ENCODE results near the gene CALCOCO1.
"Not testable (repeated sequence)": the region's sequence is repeated elsewhere in the genome, so short reads cannot be mapped to it uniquely, and the experiment has no call there.

Gene CALCOCO1

DNA sequence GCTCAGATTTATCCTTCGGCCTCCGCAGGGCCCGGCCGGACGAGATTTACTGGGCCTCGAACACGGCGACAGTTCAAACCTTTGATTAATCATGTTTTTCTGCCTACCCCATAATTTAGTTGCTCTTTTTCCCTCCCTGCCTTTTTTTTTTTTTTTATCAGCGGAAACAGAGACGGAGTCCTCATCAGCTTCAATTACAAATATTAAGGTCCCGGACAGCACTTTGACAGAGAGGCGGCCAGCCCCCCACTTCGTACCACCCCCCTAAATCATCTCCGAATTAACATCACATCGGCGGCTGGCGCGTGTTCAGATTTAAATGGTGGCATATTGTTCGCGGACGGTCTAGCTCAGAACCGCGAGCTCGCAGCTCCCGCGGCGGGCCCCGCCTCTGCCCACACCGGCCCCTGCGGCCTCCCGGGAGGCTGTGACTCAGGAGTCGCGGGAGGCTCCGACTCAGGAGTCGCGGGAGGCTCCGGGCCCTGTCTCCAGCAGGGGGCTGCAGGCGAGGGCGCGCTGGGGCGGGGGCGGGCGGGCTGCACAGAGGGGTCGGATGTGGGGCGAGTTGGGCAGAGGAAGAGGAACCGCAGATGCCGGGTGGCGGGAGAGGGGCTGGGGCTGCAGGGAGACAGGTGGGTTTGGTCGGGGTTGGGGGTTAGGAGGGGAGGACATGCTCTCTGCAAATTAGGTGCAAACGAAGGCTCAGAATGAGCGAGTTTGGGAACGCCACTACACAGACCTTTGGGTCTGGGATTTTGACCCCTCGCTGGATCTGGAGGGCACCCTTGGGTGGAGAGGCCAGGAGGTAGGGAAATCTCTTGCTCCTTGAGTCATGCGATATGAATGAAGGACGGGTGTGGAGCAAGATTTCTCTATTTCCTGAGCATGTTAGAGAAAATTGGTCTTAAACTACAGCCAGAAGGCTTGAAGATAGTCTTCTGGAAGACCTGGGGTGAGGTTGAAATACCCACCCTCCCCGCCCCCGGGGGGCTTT is 31.8 kb downstream of the CALCOCO1 start:
- peak; percentile 65 for DNase-seq

DNA sequence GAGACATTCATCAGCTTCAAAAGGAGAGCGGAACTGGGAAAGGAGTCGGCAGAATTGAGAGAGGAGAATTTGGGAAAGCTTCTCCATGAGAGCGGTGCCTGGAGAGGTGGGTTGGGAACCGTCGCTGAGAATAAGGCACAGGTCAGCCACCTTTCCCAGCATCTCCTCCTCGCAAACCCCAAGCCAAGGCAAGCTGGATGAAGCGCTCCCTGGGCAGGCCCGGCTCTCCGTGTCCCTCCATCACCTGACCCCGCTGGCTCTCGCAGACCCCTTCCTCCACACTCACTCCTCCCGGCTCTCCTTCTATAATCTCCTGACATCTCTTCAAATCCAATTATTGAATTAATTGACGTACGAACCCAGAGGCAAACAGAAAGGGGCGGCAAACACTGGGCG is 32.5 kb downstream of the CALCOCO1 start:
- DNase-seq: no peak

DNA sequence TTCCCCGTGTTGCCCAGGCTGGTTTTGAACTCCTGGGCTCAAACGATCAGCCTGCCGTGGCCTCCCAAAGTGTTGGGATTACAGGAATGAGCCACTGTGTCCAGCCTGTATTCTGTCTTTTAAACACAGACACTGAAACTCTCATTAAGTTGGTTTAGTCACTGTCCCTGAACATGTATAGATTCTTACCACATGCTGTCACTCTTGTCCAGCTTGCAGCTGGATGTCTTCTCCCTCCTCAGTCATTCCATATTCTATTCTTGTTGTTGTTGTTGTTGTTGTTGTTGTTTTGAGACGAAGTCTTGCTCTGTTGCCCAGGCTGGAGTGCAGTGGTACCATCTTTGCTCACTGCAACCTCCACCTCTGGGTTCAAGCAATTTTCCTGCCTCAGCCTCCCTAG is 39.1 kb downstream of the CALCOCO1 start:
- DNase-seq: no peak

DNA sequence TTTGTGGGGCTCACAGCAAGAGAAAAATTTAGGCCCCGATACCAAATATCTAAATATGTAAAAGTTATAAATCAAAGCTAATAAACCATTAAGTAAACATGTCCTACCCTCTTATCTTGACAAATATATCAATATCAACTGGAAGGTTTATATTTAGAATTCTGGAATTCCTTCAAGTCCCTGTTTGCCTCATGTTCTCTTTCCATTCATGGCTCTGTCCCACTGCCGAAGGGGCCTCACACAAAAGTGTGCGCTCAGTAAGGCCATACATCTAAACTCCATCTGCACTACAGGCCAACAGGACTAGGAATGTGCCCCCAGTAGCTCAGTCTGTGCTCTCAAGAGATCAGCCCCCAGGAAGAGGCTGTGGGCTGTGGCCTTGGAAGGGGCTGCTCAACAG is 40.8 kb downstream of the CALCOCO1 start:
- DNase-seq: no peak

DNA sequence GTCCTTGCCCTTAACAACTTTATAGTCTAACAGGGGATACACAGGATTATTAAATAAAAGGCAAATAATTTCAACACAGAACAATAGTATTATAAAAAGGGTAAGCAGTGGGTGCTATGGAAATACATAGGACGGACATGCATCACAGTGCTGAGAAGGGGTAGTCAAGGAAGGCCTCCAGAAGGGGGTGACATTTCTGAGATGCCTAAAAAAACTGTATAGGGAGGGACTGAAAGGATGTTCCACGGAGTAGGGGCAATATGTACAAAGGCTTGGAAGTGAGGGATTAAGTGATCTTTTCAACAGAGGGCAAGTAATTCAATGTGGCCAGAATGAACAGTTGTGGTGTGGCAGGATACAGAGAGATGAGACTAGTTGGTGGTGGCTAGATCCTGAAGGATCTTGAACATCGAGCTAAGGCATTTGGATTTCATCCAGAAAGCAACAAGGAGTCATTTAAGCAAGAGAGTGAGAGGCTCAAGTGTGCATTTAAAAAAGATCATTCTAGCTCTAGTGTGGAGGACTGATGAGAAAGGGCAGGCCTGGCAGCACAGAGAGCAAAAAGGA is 42.5 kb downstream of the CALCOCO1 start:
- DNase-seq: no peak

DNA sequence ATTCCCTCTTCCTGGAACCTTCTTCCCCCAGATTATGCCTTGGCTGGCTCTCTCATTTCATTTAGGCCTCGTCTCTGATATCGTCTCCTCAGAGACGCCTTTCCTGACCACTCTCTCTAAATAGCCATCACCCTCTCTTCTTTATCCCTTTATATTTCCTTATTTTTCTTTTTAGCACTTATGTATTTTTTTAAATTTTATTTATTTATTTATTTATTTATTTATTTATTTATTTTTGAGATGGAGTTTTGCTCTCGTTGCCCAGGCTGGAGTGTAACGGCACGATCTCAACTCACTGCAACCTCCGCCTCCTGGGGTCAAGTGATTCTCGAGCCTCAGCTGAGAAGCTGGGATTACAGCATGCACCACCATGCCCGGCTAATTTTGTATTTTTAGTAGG is 43.3 kb downstream of the CALCOCO1 start:
- no peak for DNase-seq

DNA sequence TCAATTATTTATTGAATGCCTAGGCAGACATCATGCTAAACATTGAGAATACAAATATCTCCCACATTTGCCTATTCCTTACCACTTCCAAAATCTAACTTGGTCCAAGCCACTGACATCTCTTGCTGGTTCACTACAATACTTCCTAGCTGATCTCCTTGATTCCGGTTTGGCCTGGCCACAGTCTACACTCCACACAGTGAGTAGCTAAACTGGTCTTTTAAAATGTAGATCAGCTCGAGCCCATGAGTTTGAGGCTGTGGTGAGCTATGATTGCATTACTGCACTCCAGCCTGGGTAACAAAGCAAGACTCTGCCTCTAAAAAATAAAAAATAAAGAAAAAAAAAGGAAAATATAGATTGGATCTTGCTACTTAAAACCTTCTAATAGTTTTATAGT is 43.8 kb downstream of the CALCOCO1 start:
- DNase-seq: no peak

DNA sequence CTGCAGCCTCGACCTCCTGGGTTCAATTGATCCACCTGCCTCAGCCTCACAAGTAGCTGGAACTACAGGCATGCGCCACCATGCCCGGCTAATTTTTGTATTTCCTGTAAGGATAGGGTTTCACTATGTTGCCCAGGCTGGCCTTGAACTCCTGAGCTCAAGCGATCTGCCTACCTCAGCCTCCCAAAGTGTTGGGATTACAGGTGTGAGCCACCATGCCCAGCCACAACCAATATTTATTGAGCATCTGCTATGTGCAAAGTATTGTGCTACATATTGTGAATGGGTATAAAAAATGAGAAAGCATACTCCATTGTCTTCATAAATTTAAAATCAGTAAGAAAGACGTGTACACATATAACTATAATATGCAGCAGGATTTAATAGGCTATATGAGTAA is 47.2 kb downstream of the CALCOCO1 start:
- DNase-seq: not testable (repeated sequence)

DNA sequence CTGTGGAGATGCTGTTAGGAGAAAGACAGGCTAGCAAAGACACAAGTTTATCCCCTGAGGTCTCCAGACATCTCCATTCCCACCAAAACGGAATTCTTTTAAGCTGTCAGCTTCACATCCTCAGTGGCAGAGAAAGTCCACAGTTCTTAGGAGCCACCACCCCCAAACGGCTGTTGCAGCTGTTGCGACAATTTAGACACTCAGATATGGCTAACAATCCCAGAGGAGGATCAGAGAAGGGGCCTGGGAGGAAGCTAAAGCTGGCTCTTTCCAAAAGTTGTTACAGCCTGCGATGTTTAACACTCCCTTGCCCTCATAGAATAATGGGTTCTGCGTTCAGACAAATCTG is 49.5 kb downstream of the CALCOCO1 start:
- no peak for DNase-seq

DNA sequence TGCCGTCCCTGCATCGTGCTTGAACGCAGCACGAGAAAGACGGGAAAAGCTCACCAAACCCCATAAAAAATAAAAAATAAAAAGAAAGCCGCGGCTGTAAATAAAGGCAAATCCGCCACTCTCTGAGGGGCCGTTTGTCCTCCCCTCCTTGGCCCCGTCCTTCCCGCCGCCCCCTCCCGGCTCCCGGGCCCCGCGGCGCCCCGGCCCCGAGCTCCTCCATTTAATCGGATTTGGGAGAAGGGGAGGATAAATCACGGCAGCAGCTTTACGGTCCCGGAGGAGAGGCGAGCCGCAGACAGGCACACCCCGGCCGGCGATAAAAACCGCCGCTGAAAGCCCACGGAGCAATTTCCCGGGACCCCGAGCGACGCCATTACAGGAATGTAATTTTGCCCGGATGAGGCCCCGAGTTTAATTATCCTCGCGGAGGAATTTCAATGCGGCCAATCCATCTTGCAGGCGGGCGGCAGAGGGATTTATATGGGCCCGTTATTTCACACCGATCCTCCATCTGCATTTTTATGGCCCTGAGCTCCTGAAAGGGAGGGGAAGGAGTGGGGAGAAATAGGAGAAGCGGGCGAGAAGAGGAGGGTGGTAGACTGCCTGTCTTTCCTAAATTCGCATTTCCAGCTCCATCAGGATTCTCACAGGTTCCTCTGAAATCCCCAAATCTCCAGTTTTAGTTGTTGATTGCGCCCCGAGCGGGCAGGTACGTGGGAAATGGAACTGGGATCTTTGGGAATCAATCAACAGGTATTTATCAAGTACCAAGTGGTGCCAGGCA is 50.0 kb downstream of the CALCOCO1 start:
- peak; percentile 10 for DNase-seq

DNA sequence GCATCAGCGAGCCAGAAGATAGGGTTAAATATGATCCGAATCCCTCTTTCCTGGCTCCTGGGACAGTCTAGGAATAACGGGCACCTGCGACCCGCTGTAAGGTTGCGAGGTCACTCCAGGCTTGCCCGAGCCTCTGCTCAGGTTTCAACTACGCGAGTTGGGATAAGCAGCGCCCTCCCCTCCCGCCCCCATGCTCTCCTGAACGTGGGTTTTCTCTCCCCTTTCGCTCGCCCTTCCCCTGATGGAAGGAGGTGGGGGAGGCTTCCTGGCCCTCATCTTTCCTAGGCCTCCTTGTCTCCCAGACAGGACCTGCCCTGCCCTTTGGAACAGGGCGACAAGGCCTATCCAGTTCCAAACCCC is 50.6 kb downstream of the CALCOCO1 start:
- no peak for DNase-seq

DNA sequence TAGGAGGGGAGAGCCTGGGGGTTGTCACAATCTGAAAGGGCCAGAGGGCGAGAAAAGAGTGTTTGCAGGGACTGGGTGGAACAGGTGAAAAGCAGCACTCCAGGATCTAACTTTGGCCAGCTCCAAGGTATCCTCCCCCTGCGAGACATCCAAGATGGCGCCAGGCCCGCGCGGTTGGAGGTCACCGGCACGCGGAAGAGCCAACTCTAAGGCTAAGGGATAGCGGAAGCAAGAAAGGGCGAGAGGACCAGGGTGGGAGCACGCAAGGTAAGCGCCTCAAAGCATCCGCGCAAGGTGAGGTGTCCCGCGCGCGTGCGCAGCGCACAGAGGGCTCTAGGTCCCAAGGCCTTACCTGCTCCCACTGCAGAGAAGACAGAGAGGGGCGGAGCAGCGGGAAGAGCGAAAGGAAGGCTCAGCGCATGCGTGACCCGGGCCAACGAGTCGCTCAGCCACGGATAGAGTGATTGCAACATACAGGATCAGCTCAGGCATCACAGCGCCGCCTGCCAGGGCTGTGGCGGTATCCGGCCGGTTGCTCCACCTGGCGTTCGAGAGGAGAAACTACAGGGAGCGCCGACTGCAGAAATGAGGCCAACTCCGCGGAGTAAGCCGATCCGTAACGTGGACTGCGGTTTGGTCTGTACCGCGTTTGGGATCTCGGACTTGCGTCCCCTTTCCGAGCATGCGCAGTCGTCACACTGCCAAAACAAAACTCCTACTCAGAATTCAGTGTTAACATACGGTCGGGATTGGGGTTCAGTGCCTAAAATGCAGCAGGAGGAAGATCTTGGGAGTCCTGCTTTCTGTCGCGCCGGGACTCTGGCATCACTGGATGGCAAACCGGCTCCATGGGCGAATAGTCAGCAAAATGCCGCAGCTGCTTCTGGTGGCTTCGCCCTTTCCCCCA is 51.3 kb downstream of the CALCOCO1 start, which contains the start of gene ATP5MC2:
Gene ATP5MC2 (minus strand): TSS at position 383 of the 907 bp plus-strand sequence. CDS start 3,469 bp downstream, outside the sequence.
- DNase-seq: peak; percentile 98

DNA sequence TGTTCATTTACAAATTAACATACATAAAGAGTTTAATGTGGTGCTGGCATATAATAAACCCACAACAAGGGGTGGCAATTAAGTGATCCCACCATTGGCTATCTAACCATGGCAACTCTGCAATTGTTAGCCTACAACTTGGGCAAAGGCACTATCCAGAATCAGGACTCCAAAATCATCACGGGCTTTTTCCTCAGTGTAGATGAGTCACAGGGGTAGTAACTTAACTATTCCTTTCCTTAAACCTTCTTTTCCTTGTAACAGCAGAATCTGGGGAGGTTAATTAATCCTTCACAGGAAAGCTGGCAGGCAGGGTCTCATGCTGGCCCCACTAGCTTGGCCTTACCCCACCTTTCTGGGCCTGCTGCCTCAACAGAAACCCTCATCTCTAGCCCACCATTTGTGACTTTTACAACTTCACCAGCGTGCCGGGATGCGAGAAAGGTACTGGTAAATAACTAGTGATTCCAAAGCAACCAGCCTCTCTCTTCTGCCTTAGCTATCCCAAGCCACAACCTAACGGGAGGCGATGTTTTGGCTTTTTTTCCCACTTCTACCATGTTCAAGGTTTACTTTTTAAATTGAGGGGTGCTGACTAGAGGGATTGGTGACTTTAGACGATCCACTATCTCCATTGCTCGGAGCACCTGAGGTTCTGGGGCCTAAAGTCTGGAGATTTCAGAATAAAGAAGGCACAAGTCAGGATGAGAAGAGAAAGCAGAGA is 52.1 kb downstream of the CALCOCO1 start:
- no peak for DNase-seq

DNA sequence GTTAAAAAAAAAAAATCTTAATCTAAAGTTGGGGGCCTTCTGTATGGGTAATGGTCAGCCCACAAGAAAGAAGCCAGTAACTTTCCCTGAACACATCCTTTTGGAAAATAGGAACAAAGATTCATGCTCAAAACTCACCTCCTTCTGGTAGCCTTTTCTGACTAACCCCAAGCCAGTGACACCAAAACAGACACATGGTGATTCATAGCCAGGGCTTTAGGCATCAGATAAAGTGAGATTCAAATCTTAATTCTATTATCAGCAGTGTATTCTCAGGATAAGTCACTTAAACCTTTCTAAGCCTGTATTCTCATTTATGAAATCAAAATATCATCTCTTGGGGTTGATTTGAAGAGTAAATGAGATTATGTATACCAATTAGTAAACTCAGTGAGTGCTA is 56.3 kb downstream of the CALCOCO1 start:
- DNase-seq: no peak

DNA sequence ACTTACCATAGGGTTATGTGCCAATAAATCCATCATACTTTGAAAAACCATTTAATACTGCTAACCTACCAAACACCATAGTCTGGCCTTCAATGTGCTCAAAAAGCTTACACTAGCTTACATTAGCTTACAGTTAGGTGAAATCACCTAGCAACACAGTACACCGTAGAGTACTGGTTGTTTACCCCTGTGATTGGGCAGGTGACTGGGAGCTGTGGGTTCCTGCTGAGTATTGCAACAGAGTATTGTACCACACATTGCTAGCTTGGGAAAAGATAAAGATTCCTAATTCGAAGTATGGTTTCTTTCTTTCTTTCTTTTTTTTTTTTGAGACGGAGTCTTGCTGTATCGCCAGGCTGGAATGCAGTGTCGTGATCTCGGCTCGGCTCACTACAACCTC is 56.9 kb downstream of the CALCOCO1 start:
- DNase-seq: no peak

DNA sequence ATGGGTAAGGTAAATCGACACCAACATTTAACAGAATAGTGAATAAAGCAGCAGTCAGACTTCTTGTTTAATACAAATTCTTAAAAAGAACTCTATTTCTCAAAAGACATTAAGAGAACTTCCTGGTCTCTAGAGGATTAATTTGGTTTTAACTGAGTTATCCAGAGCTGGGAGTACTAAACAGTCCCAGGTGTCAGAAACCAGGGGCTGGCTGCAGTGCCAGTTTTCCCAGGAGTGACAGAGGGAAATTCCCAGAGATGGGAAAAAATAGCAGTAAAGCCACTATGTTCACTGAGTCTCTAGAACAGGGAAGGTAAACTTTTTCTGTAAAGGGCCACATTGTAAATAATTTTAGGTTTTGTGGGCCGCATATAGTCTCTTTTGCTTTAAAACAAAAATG is 60.2 kb downstream of the CALCOCO1 start:
- DNase-seq: no peak

DNA sequence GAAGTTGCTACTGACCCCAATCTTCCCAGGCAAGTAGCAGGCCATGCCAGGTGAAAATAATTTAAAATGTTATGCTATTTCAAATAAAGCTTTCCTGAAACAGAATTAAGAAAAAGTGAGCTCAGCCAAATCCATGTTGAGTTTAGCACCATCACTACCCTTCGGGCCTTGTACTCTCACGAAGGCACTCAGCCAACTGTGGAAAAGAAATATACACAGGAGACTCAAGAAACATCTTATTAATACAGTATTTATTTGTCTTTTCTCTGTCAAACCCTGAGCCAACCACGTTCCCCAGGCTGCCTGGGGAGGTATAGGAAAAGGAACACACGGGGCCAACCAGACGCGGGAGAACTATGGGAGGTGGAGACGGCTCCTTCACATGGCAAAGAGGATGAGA is 62.3 kb downstream of the CALCOCO1 start:
- DNase-seq: no peak

DNA sequence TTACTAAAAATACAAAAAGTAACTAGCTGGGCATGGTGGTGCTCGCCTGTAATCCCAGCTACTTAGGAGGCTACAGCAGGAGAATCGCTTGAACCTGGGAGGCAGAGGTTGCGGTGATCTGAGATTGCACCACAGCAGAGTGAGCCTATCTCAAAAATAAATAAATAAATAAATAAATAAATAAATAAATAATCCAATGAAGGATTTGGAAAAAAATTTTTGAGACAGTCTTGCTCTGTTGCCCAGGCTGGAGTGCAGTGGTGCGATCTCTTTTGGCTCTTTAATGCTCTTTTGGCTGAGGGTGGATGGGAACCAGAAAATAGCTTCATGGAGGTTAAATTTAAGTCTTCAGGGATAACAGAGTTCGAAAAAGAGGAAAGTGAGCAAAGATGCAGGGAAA is 63.1 kb downstream of the CALCOCO1 start:
- no peak for DNase-seq

DNA sequence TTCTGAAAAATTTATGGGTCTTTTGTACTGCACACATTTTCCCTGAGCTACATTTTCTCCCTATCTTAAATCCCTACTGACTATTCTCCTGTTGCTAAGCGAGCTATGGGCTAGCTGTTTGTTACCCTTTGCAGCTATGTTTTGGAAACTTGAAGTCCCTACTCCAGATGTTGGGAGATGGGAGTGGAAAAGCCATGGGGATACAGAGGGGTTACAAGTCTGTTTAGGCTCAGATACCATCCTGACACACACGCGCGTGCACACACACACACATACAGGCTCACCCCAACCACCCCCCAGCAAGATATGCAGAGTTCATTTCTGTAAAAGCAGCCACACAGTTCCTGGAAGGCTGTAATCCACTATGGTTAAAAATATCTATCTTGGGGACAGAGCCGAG is 67.2 kb downstream of the CALCOCO1 start:
- DNase-seq: no peak

DNA sequence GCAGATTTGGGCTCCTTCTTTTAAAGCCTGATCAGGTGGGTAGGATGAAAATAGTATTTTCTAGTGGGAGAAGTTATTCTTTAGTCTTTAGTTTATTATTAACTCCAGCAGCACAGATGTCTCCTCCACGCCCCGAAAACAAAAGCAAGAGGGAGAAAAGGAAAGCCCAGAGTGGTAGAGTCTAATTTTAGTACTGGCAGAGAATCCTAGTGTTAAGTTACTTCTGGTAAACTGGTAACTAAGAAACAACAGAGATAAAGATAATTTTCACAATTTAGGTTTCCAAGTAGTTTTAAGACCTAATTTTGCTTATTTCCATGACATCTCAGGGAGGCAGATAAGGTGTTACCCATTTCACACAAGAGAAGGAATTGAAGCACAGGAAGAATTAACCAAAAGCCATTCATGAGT is 67.7 kb downstream of the CALCOCO1 start:
- no peak for DNase-seq

DNA sequence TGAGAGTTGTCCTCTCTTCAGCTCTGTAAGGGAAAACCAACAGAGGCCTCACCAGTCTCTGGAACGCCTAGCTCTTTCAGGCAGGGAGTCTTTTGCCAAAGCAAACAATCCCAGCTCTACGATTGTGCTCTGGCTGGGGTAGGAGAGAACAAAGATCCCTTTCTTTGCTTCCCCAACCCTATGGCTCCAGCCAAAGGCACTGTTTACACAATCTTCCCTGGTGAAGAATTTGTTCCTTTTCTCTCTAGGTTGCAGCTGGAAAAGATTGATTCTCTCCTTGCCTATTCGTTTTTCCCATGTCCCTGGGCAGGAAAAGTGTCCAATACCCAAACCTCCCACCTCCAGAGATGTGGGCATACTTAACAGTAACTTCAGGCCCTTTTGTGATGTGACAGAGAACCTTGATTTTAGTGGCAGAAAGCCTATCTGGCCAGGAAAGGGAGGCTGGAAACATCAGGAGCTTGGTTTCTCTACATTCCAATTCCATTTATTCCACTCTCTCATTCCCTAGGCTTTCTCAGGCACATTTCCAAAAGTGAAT is 68.2 kb downstream of the CALCOCO1 start:
- no peak for DNase-seq
